CD4-positive, alpha-beta T cell (primary cell): ENCODE results near the gene CKAP2L. TPM values are rescaled to one million over a fixed set of nuclear protein-coding genes. Genes with fewer than 3 reads are reported as not detected.

Experiments used
- ATAC-seq: fragments of 200-7000 bp; cut with Tn5 transposase; one replicate; pipeline ENCODE4 v1.10.0; 2022; ENCODE audit warnings: mild to moderate bottlenecking; ENCODE audit not compliant: poor library complexity
- CTCF ChIA-PET: fragments of 350-600 bp; sonication (Branson Sonifier 250); formaldehyde crosslinking; loops from one replicate; lab custom pipeline; 2021; ENCODE audit warnings: antibody characterized with exemption, inconsistent platforms; lab: Charles Lee
- POLR2A ChIA-PET: fragments of 350-600 bp; sonication (Branson Sonifier 250); formaldehyde crosslinking; loops from one replicate; lab custom pipeline; 2021; ENCODE audit warnings: antibody characterized with exemption, inconsistent platforms; lab: Charles Lee
- DNase-seq, 14 experiments: peaks; one replicate each; pipeline ENCODE4 v3.0.0-alpha.2; 2013 to 2020; ENCODE audit warnings: mixed read lengths in 2 of 14
- H3K27ac ChIP-seq, 2 donors: one replicate each; pipeline versions ENCODE4 v1.5.1 to v1.7.0; 2013; ENCODE audit warnings: low read length in 2 of 2, low read depth in 1 of 2, mild to moderate bottlenecking in 1 of 2
- H3K27me3 ChIP-seq, 2 experiments: 1 replicate in 1 of 2; 2 replicates in 1 of 2; pipeline versions ENCODE4 v1.6.1 to v1.7.0; 2013; ENCODE audit warnings: low read length in 2 of 2, control low read depth in 1 of 2, mild to moderate bottlenecking in 1 of 2, moderate library complexity in 1 of 2; ENCODE audit not compliant: insufficient read depth in 2 of 2, control insufficient read depth in 1 of 2
- H3K36me3 ChIP-seq: one replicate; pipeline ENCODE4 v1.6.1; 2013; ENCODE audit warnings: low read length, control low read depth; ENCODE audit not compliant: insufficient read depth
- H3K4me1 ChIP-seq: one replicate; pipeline ENCODE4 v1.6.1; 2013; ENCODE audit warnings: low read length, control low read depth; ENCODE audit not compliant: insufficient read depth
- H3K4me3 ChIP-seq: one replicate; pipeline ENCODE4 v1.5.1; 2013; ENCODE audit warnings: mild to moderate bottlenecking, low read length, moderate library complexity
- H3K9me3 ChIP-seq, 2 experiments: 1 replicate in 1 of 2; 2 replicates in 1 of 2; pipeline versions ENCODE4 v1.6.1 to v1.7.0; 2013; ENCODE audit warnings: low read length in 2 of 2, mild to moderate bottlenecking in 2 of 2, control low read depth in 1 of 2, moderate library complexity in 1 of 2; ENCODE audit not compliant: control insufficient read depth in 1 of 2, insufficient read depth in 1 of 2
- H3K27ac Mint-ChIP-seq: one replicate; pipeline ENCODE4 v1.8.0; 2020; ENCODE audit warnings: mixed read lengths
- H3K27me3 Mint-ChIP-seq: one replicate; pipeline ENCODE4 v1.8.0; 2021; ENCODE audit warnings: mixed read lengths
- H3K36me3 Mint-ChIP-seq: one replicate; pipeline ENCODE4 v1.8.0; 2021; ENCODE audit warnings: low read depth, mixed read lengths
- H3K4me1 Mint-ChIP-seq: one replicate; pipeline ENCODE4 v1.8.0; 2021; ENCODE audit warnings: low read depth, mixed read lengths
- H3K4me3 Mint-ChIP-seq: one replicate; pipeline ENCODE4 v1.8.0; 2020; ENCODE audit warnings: mild to moderate bottlenecking, mixed read lengths
- H3K9me3 Mint-ChIP-seq: one replicate; pipeline ENCODE4 v1.8.0; 2020; ENCODE audit warnings: mixed read lengths
- CTCF ChIP-seq: fragments of 200-600 bp; IDR thresholded peaks from one replicate; pipeline ENCODE4 v1.8.0; 2022; ENCODE audit warnings: antibody characterized with exemption, mild to moderate bottlenecking
- intact Hi-C, 2 experiments: fragments of 100-400 bp; cut with DNase I in 1 of 2; cut with micrococcal nuclease in 1 of 2; formaldehyde crosslinking; loops; one replicate each; pipeline versions ENCODE4 v1.15.1 to v1.9.0; 2023 to 2025; cut with DNase I, micrococcal nuclease
- polyA plus RNA-seq, 2 donors: library from polyadenylated mRNA; unstranded; fragments of 120-200 nt; gene quantifications; one replicate each; pipeline ENCODE4 v1.2.1, GENCODE V29; 2013
- total RNA-seq, 174 experiments: library from RNA in 2 of 174; stranded (reverse) in 2 of 174; gene quantifications; one replicate each; pipeline ENCODE4 v1.2.3 and lab custom pipeline; 2021 to 2026

The CKAP2L gene
- total RNA-seq: under 1 TPM; 0.08 to 0.50 TPM
- polyA plus RNA-seq (2013, experiment 1 of 2): 0.40 TPM
- polyA plus RNA-seq (2013, experiment 2 of 2): 0.99 TPM
- total RNA-seq (lab: John Stamatoyannopoulos, UW): 0 to 59.0 (median 0.65) reads per million in 172 experiments

GRCh38 chr2:112764071-112765044 is at the start of gene CKAP2L:
Gene CKAP2L (minus strand): TSS chr2:112764609. CDS start chr2:112764598, 11 bp downstream.
- H3K36me3 Mint-ChIP-seq: no peaks in the 10 kb centered on the region
- CTCF ChIA-PET: interaction anchor here (1.1 to 4.3 kb wide), 2 partner anchors 15 to 121 kb away, joined by 3 to 19 read pairs; no protein-coding TSS in a partner anchor
- H3K27me3 Mint-ChIP-seq: no peaks in the 10 kb centered on the region
- H3K9me3 ChIP-seq: no peaks in the 10 kb centered on the region
- DNase-seq: peak; percentile 89 to 98 (median 93)
- no peaks in the 10 kb centered on the region for H3K27me3 ChIP-seq
- peaks cover 21% of the 10 kb centered on the region for H3K4me1 ChIP-seq
- POLR2A ChIA-PET: interaction anchor here (0.7 kb wide), 1 partner anchor 349 kb away, joined by 3 read pairs; no protein-coding TSS in a partner anchor
- no peak for TF ChIP-seq CTCF
- intact Hi-C loops: loop anchor here in 1 of 2 experiments (10.0 kb wide), 2 partner anchors 710 to 880 kb away; partner anchors contain the start of genes ANAPC1 and TMEM87B
- peaks cover 37% of the 10 kb centered on the region for H3K4me1 Mint-ChIP-seq
- ATAC-seq: peak; percentile 99
- peak within 1 kb of the TSS in 1 of 2 donors; percentile 18 for H3K27ac ChIP-seq
- no peaks in the 10 kb centered on the region for H3K36me3 ChIP-seq
- H3K4me3 Mint-ChIP-seq: peak within 1 kb of the TSS; percentile 94
- H3K9me3 Mint-ChIP-seq: no peaks in the 10 kb centered on the region
- H3K27ac Mint-ChIP-seq: peak within 1 kb of the TSS; percentile 14
- peak within 1 kb of the TSS; percentile 85 for H3K4me3 ChIP-seq

- Mint-ChIP-seq H3K4me1 (peaks cover 17% of the 10 kb centered on the region), H3K27me3 (no peaks in the 10 kb centered on the region), H3K36me3 (no peaks in the 10 kb centered on the region), H3K9me3 (no peaks in the 10 kb centered on the region), H3K27ac (no peak overlapping the region), H3K4me3 (no peak overlapping the region)
- H3K27me3 ChIP-seq: no peaks in the 10 kb centered on the region
- no peaks in the 10 kb centered on the region for H3K9me3 ChIP-seq
- no peak overlapping the region for H3K27ac ChIP-seq
- ATAC-seq: no peak
- peaks cover 14% of the 10 kb centered on the region for H3K4me1 ChIP-seq
- intact Hi-C loops: no loop called here
- TF ChIP-seq CTCF: no peak
- ChIA-PET CTCF (no interaction called here), POLR2A (no interaction called here)
- H3K4me3 ChIP-seq: no peak overlapping the region
- H3K36me3 ChIP-seq: no peaks in the 10 kb centered on the region
- DNase-seq: no peak
Observed at GRCh38 chr2:112813280-112813966, 49.0 kb upstream of the CKAP2L start.
